Endothelial cell of umbilical vein (primary cell): ENCODE measurements around the gene AMDHD2.

Source experiments
- CTCF ChIP-seq, 2 donors: IDR thresholded peaks; 1 replicate in 1 of 2; 2 replicates in 1 of 2; pipeline ENCODE4 v1.5.1; 2011; ENCODE audit warnings: low read length in 2 of 2, mild to moderate bottlenecking in 2 of 2, moderate library complexity in 2 of 2, control low read depth in 1 of 2, inconsistent platforms in 1 of 2, low read depth in 1 of 2; ENCODE audit not compliant: insufficient read depth in 1 of 2; ENCODE audit errors: extremely low read depth in 1 of 2
- MAX ChIP-seq: IDR thresholded peaks from 2 replicates; pipeline ENCODE4 v1.6.1; 2011; ENCODE audit not compliant: insufficient read depth, insufficient read length
- POLR2A ChIP-seq: IDR thresholded peaks from 2 replicates; pipeline ENCODE4 v1.6.1; 2012; ENCODE audit warnings: low read depth, mild to moderate bottlenecking, control low read depth, low read length

- no peak for TF ChIP-seq POLR2A
- TF ChIP-seq CTCF (IDR thresholded peaks at IDR 0.05; ENCODE audit: extremely low read depth in 1 of 2, insufficient read depth in 1 of 2, low read depth in 1 of 2, low read length in 2 of 2): no peak
- no peak for TF ChIP-seq MAX
These were observed 30.6 kb upstream of the AMDHD2 start for GRCh38 chr16:2489581-2489980.
